IMR-90 (cell line): Measurements from ENCODE around the gene CEBPE. TPM values are rescaled to one million over a fixed set of nuclear protein-coding genes. Genes with fewer than 3 reads are reported as not detected.
A peak's percentile ranks its signal among the peaks of the same experiment; 100 is the strongest.

Source experiments
- ATAC-seq: fragments of 200-7000 bp; cut with Tn5 transposase; 2 replicates; pipeline ENCODE4 v1.9.1; 2020; ENCODE audit warnings: low read depth, mild to moderate bottlenecking, moderate library complexity
- BruUV-seq: library from RNA; stranded (reverse); fragments of 400-500 nt; replicated peaks from 2 replicates; lab custom pipeline; 2021; lab: Mats Ljungman, UMichigan
- CTCF ChIA-PET: fragments of 300-600 bp; formaldehyde crosslinking; extraction: SDS; loops from one replicate; lab custom pipeline; 2021; ENCODE audit warnings: antibody characterized with exemption; lab: Yijun Ruan, JAX
- POLR2A ChIA-PET: fragments of 300-600 bp; sonication (Branson Sonifier 250); formaldehyde crosslinking; loops from one replicate; lab custom pipeline; 2022; ENCODE audit warnings: antibody characterized with exemption; ENCODE audit not compliant: unreplicated experiment; lab: Charles Lee
- DNase-seq: peaks from one replicate; pipeline ENCODE4 v3.0.0; 2013
- H2AFZ ChIP-seq: replicated peaks from 2 replicates; pipeline ENCODE3; 2013; ENCODE audit warnings: low read length, mild to moderate bottlenecking; ENCODE audit not compliant: poor library complexity
- H2AK5ac ChIP-seq: 2 replicates; pipeline ENCODE4 v1.6.1; 2013; ENCODE audit warnings: low read depth, low read length, inconsistent platforms
- H2AK9ac ChIP-seq: replicated peaks from 2 replicates; pipeline ENCODE3; 2013; ENCODE audit warnings: mild to moderate bottlenecking, low read depth, low read length, moderate library complexity; ENCODE audit not compliant: poor library complexity
- H2BK120ac ChIP-seq: 2 replicates; pipeline ENCODE4 v1.6.1; 2013; ENCODE audit warnings: low read depth, low read length, inconsistent platforms
- H2BK15ac ChIP-seq: 3 replicates; pipeline ENCODE4 v1.6.1; 2013; ENCODE audit warnings: low read depth, low read length, inconsistent platforms
- H2BK20ac ChIP-seq: 2 replicates; pipeline ENCODE4 v1.6.1; 2013; ENCODE audit warnings: low read depth, mild to moderate bottlenecking, inconsistent platforms, low read length, moderate library complexity
- H2BK5ac ChIP-seq: 2 replicates; pipeline ENCODE4 v1.6.1; 2013; ENCODE audit warnings: mild to moderate bottlenecking, low read depth, low read length, inconsistent platforms; ENCODE audit not compliant: poor library complexity, severe bottlenecking
- H3K14ac ChIP-seq: replicated peaks from 2 replicates; pipeline ENCODE4 v1.6.1; 2013; ENCODE audit warnings: low read depth, low read length, inconsistent platforms
- H3K18ac ChIP-seq: 2 replicates; pipeline ENCODE4 v1.6.1; 2013; ENCODE audit warnings: low read depth, low read length, control low read depth
- H3K23ac ChIP-seq: 2 replicates; pipeline ENCODE4 v1.6.1; 2013; ENCODE audit warnings: low read depth, low read length, inconsistent platforms
- H3K27ac ChIP-seq: 2 replicates; pipeline ENCODE4 v1.5.1; 2013; ENCODE audit warnings: mild to moderate bottlenecking, control low read depth, low read length; ENCODE audit not compliant: insufficient read depth
- H3K27me3 ChIP-seq: 2 replicates; pipeline ENCODE4 v1.6.1; 2013; ENCODE audit warnings: low read length; ENCODE audit not compliant: control insufficient read depth, insufficient read depth
- H3K36me3 ChIP-seq: 2 replicates; pipeline ENCODE4 v1.6.1; 2013; ENCODE audit warnings: low read length, mixed read lengths; ENCODE audit not compliant: control insufficient read depth, insufficient read depth
- H3K4ac ChIP-seq: 2 replicates; pipeline ENCODE4 v1.6.1; 2013; ENCODE audit warnings: low read depth, low read length, inconsistent platforms
- H3K4me1 ChIP-seq: 2 replicates; pipeline ENCODE4 v1.6.1; 2013; ENCODE audit warnings: low read length, mixed read lengths; ENCODE audit not compliant: control insufficient read depth, insufficient read depth
- H3K4me2 ChIP-seq: 2 replicates; pipeline ENCODE4 v1.6.1; 2013; ENCODE audit warnings: low read depth, mild to moderate bottlenecking, control low read depth, low read length, moderate library complexity
- H3K4me3 ChIP-seq: 2 replicates; pipeline ENCODE4 v1.5.1; 2013; ENCODE audit warnings: low read depth, mild to moderate bottlenecking, control low read depth, low read length, moderate library complexity; ENCODE audit not compliant: insufficient read depth
- H3K56ac ChIP-seq: 2 replicates; pipeline ENCODE4 v1.6.1; 2013; ENCODE audit warnings: low read length, inconsistent platforms; ENCODE audit not compliant: insufficient read depth; ENCODE audit errors: extremely low read depth
- H3K79me1 ChIP-seq, 2 experiments: 2 replicates each; pipeline ENCODE4 v1.6.1; 2013; ENCODE audit warnings: low read length in 2 of 2, inconsistent platforms in 1 of 2, low read depth in 1 of 2
- H3K9ac ChIP-seq: 2 replicates; pipeline ENCODE4 v1.6.1; 2013; ENCODE audit warnings: low read depth, low read length, control low read depth
- H3K9me1 ChIP-seq: 2 replicates; pipeline ENCODE4 v1.6.1; 2013; ENCODE audit warnings: low read length, inconsistent platforms; ENCODE audit not compliant: insufficient read depth
- H3K9me3 ChIP-seq: 2 replicates; pipeline ENCODE4 v1.6.1; 2013; ENCODE audit warnings: low read length; ENCODE audit not compliant: control insufficient read depth, insufficient read depth
- H4K20me1 ChIP-seq: 2 replicates; pipeline ENCODE4 v1.6.1; 2013; ENCODE audit warnings: low read length, inconsistent platforms; ENCODE audit not compliant: insufficient read depth
- H4K5ac ChIP-seq: 2 replicates; pipeline ENCODE4 v1.6.1; 2013; ENCODE audit warnings: mild to moderate bottlenecking, low read depth, low read length, control low read depth
- H4K8ac ChIP-seq, 2 experiments: 2 replicates each; pipeline ENCODE4 v1.6.1; 2013; ENCODE audit warnings: low read depth in 2 of 2, low read length in 2 of 2, control low read depth in 1 of 2, inconsistent platforms in 1 of 2
- H4K91ac ChIP-seq: 2 replicates; pipeline ENCODE4 v1.6.1; 2013; ENCODE audit warnings: low read depth, low read length, inconsistent platforms; ENCODE audit not compliant: insufficient read depth
- CEBPB ChIP-seq: IDR thresholded peaks from 2 replicates; pipeline ENCODE4 v1.6.1; 2012; ENCODE audit warnings: low read depth, low read length, improper control_type of control experiment
- CTCF ChIP-seq: conservative IDR thresholded peaks from 2 replicates; pipeline ENCODE4 v1.5.1; 2012; ENCODE audit warnings: mild to moderate bottlenecking, low read depth, low read length, improper control_type of control experiment
- MAFK ChIP-seq: IDR thresholded peaks from 2 replicates; pipeline ENCODE4 v1.6.1; 2012; ENCODE audit warnings: low read depth, low read length, improper control_type of control experiment
- MXI1 ChIP-seq: IDR thresholded peaks from 2 replicates; pipeline ENCODE4 v1.6.1; 2012; ENCODE audit warnings: low read depth, mild to moderate bottlenecking, low read length, moderate library complexity, borderline replicate concordance
- NFE2L2 ChIP-seq: fragments of 150-350 bp; IDR thresholded peaks from 2 replicates; pipeline ENCODE4 v1.6.1; 2016; ENCODE audit warnings: low read depth, mild to moderate bottlenecking, low read length
- WGBS, 2 experiments: methylation state at CpG; one replicate each; pipeline versions ENCODE4 v1.1.5 to v1.1.7; 2013; ENCODE audit warnings: missing lambda C conversion rate in 2 of 2; ENCODE audit not compliant: insufficient read length in 1 of 2; ENCODE audit errors: extremely low coverage in 2 of 2; 5-methylcytosine and 5-hydroxymethylcytosine counted together
- dilution Hi-C: fragments of 300-500 bp; cut with HindIII; formaldehyde crosslinking; loops from one replicate; pipeline ENCODE4 v1.14.3; 2018; ENCODE audit warnings: low sequenced_read_pairs; ENCODE audit not compliant: unreplicated experiment
- in situ Hi-C: fragments of 300-500 bp; cut with MboI; formaldehyde crosslinking; loops from 3 replicates; pipeline ENCODE4 v1.14.3; 2019; ENCODE audit warnings: low sequenced_read_pairs, inconsistent platforms, mixed read lengths
- intact Hi-C: fragments of 100-400 bp; cut with micrococcal nuclease; formaldehyde crosslinking; loops from 2 replicates; pipeline ENCODE4 v1.10.0; 2022
- polyA plus RNA-seq, 3 experiments: library from polyadenylated mRNA; depleted of rRNA; stranded (reverse); fragments of >200 nt; gene quantifications; 2 replicates each; pipeline ENCODE4 v1.2.3, GENCODE V29; 2012; ENCODE audit warnings: low replicate concordance in 1 of 3
- total RNA-seq: library from RNA; depleted of rRNA; stranded (reverse); fragments of >200 nt; gene quantifications from 2 replicates; pipeline ENCODE4 v1.2.3, GENCODE V29; 2012
- TF ChIP-seq, protein P1 (sequence below): fragments of 150-350 bp; IDR thresholded peaks from 2 replicates; pipeline ENCODE4 v1.6.1; 2016; ENCODE audit warnings: low read depth, mild to moderate bottlenecking, low read length, moderate library complexity, borderline replicate concordance
- TF ChIP-seq, protein P2 (sequence below): fragments of 150-350 bp; IDR thresholded peaks from 2 replicates; pipeline ENCODE4 v1.6.1; 2017; ENCODE audit warnings: mild to moderate bottlenecking, antibody characterized with exemption, low read length, low read depth

The CEBPE gene
- total and polyA plus RNA-seq, 2 of the 4 experiments (the other 2 are of a cell fraction), result 0.05 TPM; not detected in 1

- Histone ChIP-seq H3K4me2 (peak overlapping the region; percentile 99), H2BK15ac (no peak overlapping the region), H3K79me1 (peaks cover 19 to 57% of the 10 kb centered on the region in 2 experiments), H4K91ac (no peak overlapping the region), H3K14ac (0 out of 2 replicates have a peak overlapping the region, but pooled peaks have one; percentile 17), H3K56ac (no peak overlapping the region), H4K8ac (no peak overlapping the region), H2AK5ac (no peak overlapping the region), H4K20me1 (peaks cover 37% of the 10 kb centered on the region; the same call in 1 of the 2 replicates), H3K4me1 (peaks cover 3% of the 10 kb centered on the region; the same call in 1 of the 2 replicates), H3K36me3 (peaks cover 20% of the 10 kb centered on the region), H3K27me3 (no peaks in the 10 kb centered on the region), H3K9ac (peak overlapping the region; percentile 97), H3K27ac (no peak overlapping the region), H3K18ac (no peak overlapping the region), H4K5ac (no peak overlapping the region), H3K4ac (no peak overlapping the region), H2BK120ac (no peak overlapping the region), H2AFZ (no peak overlapping the region), H3K9me1 (peaks cover 9% of the 10 kb centered on the region; the same call in 1 of the 2 replicates), H3K23ac (peak overlapping the region; percentile 58), H2BK20ac (no peak overlapping the region), H3K4me3 (peak overlapping the region; percentile 66; the same call in 1 of the 2 replicates), H3K9me3 (no peaks in the 10 kb centered on the region), H2BK5ac (peak overlapping the region; percentile 3), H2AK9ac (no peak overlapping the region)
- ATAC-seq (no peak), DNase-seq (no peak)
- dilution Hi-C loops (no loop called here), intact Hi-C loops (no loop called here), in situ Hi-C loops (loop anchor here (25.0 kb wide), 1 partner anchor 1044 kb away; the partner anchor contains the start of genes EMC9, FITM1, PSME1 and PSME2)
- no TSS peak for BruUV-seq
- CTCF ChIA-PET, result interaction anchor here (3.5 kb wide), 1 partner anchor 25 kb away, joined by 19 read pairs; no protein-coding TSS in a partner anchor
- POLR2A ChIA-PET, result no interaction called here
- TF ChIP-seq, protein P1, sequence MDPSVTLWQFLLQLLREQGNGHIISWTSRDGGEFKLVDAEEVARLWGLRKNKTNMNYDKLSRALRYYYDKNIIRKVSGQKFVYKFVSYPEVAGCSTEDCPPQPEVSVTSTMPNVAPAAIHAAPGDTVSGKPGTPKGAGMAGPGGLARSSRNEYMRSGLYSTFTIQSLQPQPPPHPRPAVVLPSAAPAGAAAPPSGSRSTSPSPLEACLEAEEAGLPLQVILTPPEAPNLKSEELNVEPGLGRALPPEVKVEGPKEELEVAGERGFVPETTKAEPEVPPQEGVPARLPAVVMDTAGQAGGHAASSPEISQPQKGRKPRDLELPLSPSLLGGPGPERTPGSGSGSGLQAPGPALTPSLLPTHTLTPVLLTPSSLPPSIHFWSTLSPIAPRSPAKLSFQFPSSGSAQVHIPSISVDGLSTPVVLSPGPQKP, result no peak
- TF ChIP-seq NFE2L2 (no peak), MXI1 (no peak), CTCF (no peak), CEBPB (no peak), MAFK (no peak)
- TF ChIP-seq, protein P2, sequence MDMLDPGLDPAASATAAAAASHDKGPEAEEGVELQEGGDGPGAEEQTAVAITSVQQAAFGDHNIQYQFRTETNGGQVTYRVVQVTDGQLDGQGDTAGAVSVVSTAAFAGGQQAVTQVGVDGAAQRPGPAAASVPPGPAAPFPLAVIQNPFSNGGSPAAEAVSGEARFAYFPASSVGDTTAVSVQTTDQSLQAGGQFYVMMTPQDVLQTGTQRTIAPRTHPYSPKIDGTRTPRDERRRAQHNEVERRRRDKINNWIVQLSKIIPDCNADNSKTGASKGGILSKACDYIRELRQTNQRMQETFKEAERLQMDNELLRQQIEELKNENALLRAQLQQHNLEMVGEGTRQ, result no peak
- WGBS, 2 experiments, result no CpG with 5 or more reads among the region's 2 CpGs
Measured at GRCh38 chr14:23093526-23093925, 25.5 kb downstream of the CEBPE start.
